ENCODE data around the gene C21orf58. TPM values are rescaled to one million over a fixed set of nuclear protein-coding genes. Genes with fewer than 3 reads are reported as not detected.
A peak's percentile ranks its signal among the peaks of the same experiment; 100 is the strongest.

C21orf58 gene
- total RNA-seq, 2 donors from 2014 or later: 19.6 to 37.4 TPM

DNA sequence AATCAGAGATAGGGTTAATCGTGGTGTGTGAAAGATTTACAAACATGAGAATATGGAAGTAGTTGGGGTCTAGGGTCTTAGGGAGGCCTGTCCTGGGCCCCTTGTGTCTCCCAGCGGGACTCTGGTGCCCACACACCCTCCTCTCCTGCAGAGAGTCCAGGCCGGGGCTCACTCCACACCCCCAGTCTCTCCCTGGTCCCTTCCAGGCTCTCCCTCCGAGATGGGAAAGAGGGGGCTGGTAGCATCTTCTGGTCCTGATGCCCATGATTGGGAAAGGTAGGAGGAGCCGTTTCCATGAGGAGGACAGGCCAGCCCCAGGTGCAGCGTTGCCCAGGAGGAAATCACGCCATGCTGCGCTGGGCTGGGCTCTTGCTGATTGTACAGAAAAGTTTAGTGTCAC is 26.9 kb upstream of the C21orf58 start:
- no peak overlapping the region for H3K27ac Mint-ChIP-seq
- no peak for DNase-seq
- H3K36me3 ChIP-seq (ENCODE audit: control insufficient read depth, insufficient read depth, low read length): peaks cover 72% of the 10 kb centered on the region
- WGBS, 2 experiments (ENCODE audit: insufficient coverage in 1 of 2, insufficient read length in 1 of 2): 91 to 98% methylated on average over 5 to 7 of the region's 8 CpGs
- H3K27me3 ChIP-seq (ENCODE audit: control insufficient read depth, insufficient read depth, low read length, poor library complexity, severe bottlenecking): no peaks in the 10 kb centered on the region
- no peak overlapping the region for H3K4me3 ChIP-seq (ENCODE audit: low read length)
- no peaks in the 10 kb centered on the region for H3K4me1 Mint-ChIP-seq
- H3K9ac ChIP-seq (ENCODE audit: extremely low read depth, low read length, poor library complexity, severe bottlenecking): no peak overlapping the region
- no peaks in the 10 kb centered on the region for H3K4me1 ChIP-seq (ENCODE audit: control insufficient read depth, insufficient read depth, low read length)
- H3K9me3 Mint-ChIP-seq: no peaks in the 10 kb centered on the region
- no peak overlapping the region for H3K4me3 Mint-ChIP-seq
- peaks cover 77% of the 10 kb centered on the region for H3K36me3 Mint-ChIP-seq (ENCODE audit: low read depth)
- no peak for TF ChIP-seq CTCF (conservative IDR thresholded peaks at IDR 0.05)
- no peaks in the 10 kb centered on the region for H3K27me3 Mint-ChIP-seq (ENCODE audit: insufficient read depth)
- H3K27ac ChIP-seq (ENCODE audit: low read depth, low read length): no peak overlapping the region
- no peaks in the 10 kb centered on the region for H3K9me3 ChIP-seq (ENCODE audit: control insufficient read depth, low read length)

- 97% methylated on average over 13 to 17 of the region's 17 CpGs for WGBS, 2 experiments (ENCODE audit: insufficient coverage in 1 of 2, insufficient read length in 1 of 2)
- Mint-ChIP-seq H3K27ac (no peak overlapping the region), H3K4me1 (no peaks in the 10 kb centered on the region), H3K36me3 (ENCODE audit: low read depth) (peaks cover 77% of the 10 kb centered on the region), H3K9me3 (no peaks in the 10 kb centered on the region), H3K27me3 (ENCODE audit: insufficient read depth) (no peaks in the 10 kb centered on the region), H3K4me3 (no peak overlapping the region)
- Histone ChIP-seq H3K4me3 (ENCODE audit: low read length) (no peak overlapping the region), H3K4me1 (ENCODE audit: control insufficient read depth, insufficient read depth, low read length) (no peaks in the 10 kb centered on the region), H3K9me3 (ENCODE audit: control insufficient read depth, low read length) (no peaks in the 10 kb centered on the region), H3K9ac (ENCODE audit: extremely low read depth, low read length, poor library complexity, severe bottlenecking) (no peak overlapping the region), H3K27me3 (ENCODE audit: control insufficient read depth, insufficient read depth, low read length, poor library complexity, severe bottlenecking) (no peaks in the 10 kb centered on the region), H3K36me3 (ENCODE audit: control insufficient read depth, insufficient read depth, low read length) (peaks cover 72% of the 10 kb centered on the region), H3K27ac (ENCODE audit: low read depth, low read length) (no peak overlapping the region)
- DNase-seq: no peak
- no peak for TF ChIP-seq CTCF (conservative IDR thresholded peaks at IDR 0.05)
These were observed 25.6 kb upstream of the C21orf58 start for GRCh38 chr21:46349134-46349760.

DNA sequence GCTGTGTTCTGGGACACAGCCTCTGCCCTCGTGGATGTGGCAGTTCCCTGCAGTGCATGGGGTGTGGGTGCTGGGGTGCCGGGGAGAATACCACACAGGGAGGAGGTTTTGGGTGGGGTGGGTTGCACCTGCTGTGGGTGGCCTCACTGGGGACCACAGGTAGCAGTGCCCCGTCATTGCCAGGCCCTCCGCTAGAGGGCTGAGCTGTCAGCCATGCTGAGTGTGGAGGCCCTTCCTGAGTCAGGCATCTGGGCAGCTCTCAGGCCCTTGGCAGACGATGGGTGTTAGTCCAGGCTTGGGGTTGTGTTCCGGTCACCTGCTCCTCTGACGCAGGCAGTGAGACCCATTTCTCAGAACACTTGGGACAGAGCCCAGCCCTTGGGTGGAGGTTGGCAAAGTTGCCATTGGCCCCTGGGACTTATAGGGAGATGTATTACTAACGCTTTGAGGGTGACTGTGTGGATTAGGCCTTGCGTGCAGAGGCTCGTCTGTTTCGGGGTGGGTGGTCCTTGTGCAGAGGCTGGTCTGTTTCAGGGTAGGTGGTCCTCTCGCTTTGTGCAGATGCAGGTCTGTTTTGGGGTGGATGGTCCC is 24.2 kb upstream of the C21orf58 start:
- H3K27ac Mint-ChIP-seq: no peak overlapping the region
- Histone ChIP-seq H3K4me3 (ENCODE audit: low read length) (no peak overlapping the region), H3K9me3 (ENCODE audit: control insufficient read depth, low read length) (no peaks in the 10 kb centered on the region), H3K36me3 (ENCODE audit: control insufficient read depth, insufficient read depth, low read length) (peaks cover 69% of the 10 kb centered on the region), H3K27me3 (ENCODE audit: control insufficient read depth, insufficient read depth, low read length, poor library complexity, severe bottlenecking) (no peaks in the 10 kb centered on the region), H3K9ac (ENCODE audit: extremely low read depth, low read length, poor library complexity, severe bottlenecking) (no peak overlapping the region), H3K27ac (ENCODE audit: low read depth, low read length) (no peak overlapping the region), H3K4me1 (ENCODE audit: control insufficient read depth, insufficient read depth, low read length) (no peaks in the 10 kb centered on the region)
- no peaks in the 10 kb centered on the region for H3K4me1 Mint-ChIP-seq
- no peak overlapping the region for H3K4me3 Mint-ChIP-seq
- peak; percentile 63 for DNase-seq
- WGBS, 2 experiments (ENCODE audit: insufficient coverage in 1 of 2, insufficient read length in 1 of 2): 93% methylated on average over 4 to 12 of the region's 12 CpGs
- H3K36me3 Mint-ChIP-seq (ENCODE audit: low read depth): peaks cover 78% of the 10 kb centered on the region
- no peaks in the 10 kb centered on the region for H3K27me3 Mint-ChIP-seq (ENCODE audit: insufficient read depth)
- no peaks in the 10 kb centered on the region for H3K9me3 Mint-ChIP-seq
- TF ChIP-seq CTCF (conservative IDR thresholded peaks at IDR 0.05): peak; percentile 47

Data from endodermal cell (in vitro differentiated cells).